Measurements from ENCODE around the gene GATB. TPM values are rescaled to one million over a fixed set of nuclear protein-coding genes. Genes with fewer than 3 reads are reported as not detected.

The GATB gene
- total and polyA plus RNA-seq, 10 donors: 12.6 to 22.7 (median 17.8) TPM

GRCh38 chr4:151760002-151760401 lies 805 bp downstream of the GATB start:
- Histone ChIP-seq H3K9me3 (no peaks in the 10 kb centered on the region), H3K36me3 (peaks cover 0 to 36% (median 20%) of the 10 kb centered on the region in 6 donors), H3K27me3 (replicated peaks in 1 of 7) (peaks cover 0 to 8% (median 0%) of the 10 kb centered on the region in 7 donors), H3K27ac (no peak overlapping the region), H3K4me1 (peaks cover 8 to 18% (median 14%) of the 10 kb centered on the region in 6 donors), H3K4me3 (peak overlapping the region; percentile 73 to 82 (median 78))
- intact Hi-C loops (cut with DNase I; ENCODE audit: low total_unique reads): loop anchor here (10.0 kb wide), 1 partner anchor 605 kb away; no protein-coding TSS in a partner anchor
- DNase-seq: no peak
- TF ChIP-seq CTCF (IDR thresholded peaks at IDR 0.05 in 8 of 11, conservative IDR thresholded peaks at IDR 0.05 in 3 of 11) (no peak), POLR2A (IDR thresholded peaks at IDR 0.05) (no peak), POLR2AphosphoS5 (IDR thresholded peaks at IDR 0.05) (no peak)
- 27 to 40% (median 34%) methylated on average over 3 of the region's 3 CpGs for WGBS, 5 donors

GRCh38 chr4:151753056-151753455 lies 7.8 kb downstream of the GATB start:
- peaks cover 0 to 84% (median 38%) of the 10 kb centered on the region in 6 donors for H3K36me3 ChIP-seq
- 87 to 95% (median 89%) methylated on average over 5 of the region's 5 CpGs for WGBS, 5 donors
- H3K27me3 ChIP-seq (replicated peaks in 1 of 7): no peaks in the 10 kb centered on the region

GRCh38 chr4:151750156-151750555 lies 10.7 kb downstream of the GATB start:
- no peaks in the 10 kb centered on the region for H3K27me3 ChIP-seq (replicated peaks in 1 of 7)
- TF ChIP-seq POLR2AphosphoS5 (IDR thresholded peaks at IDR 0.05) (no peak), CTCF (IDR thresholded peaks at IDR 0.05 in 8 of 11, conservative IDR thresholded peaks at IDR 0.05 in 3 of 11) (no peak), POLR2A (IDR thresholded peaks at IDR 0.05) (no peak)
- peaks cover 0 to 72% (median 25%) of the 10 kb centered on the region in 6 donors for H3K36me3 ChIP-seq
- WGBS, 5 donors: 75 to 96% (median 91%) methylated on average over 6 of the region's 6 CpGs
- no peaks in the 10 kb centered on the region for H3K4me1 ChIP-seq
- intact Hi-C loops (cut with DNase I; ENCODE audit: low total_unique reads): no loop called here
- no peaks in the 10 kb centered on the region for H3K9me3 ChIP-seq
- H3K27ac ChIP-seq: no peak overlapping the region
- no peak overlapping the region for H3K4me3 ChIP-seq
- no peak for DNase-seq

More at GRCh38 chr4:151753056-151753455, 7.8 kb downstream of the GATB start:
- intact Hi-C loops (cut with DNase I; ENCODE audit: low total_unique reads): no loop called here
- Histone ChIP-seq H3K9me3 (no peaks in the 10 kb centered on the region), H3K4me3 (no peak overlapping the region), H3K4me1 (no peaks in the 10 kb centered on the region), H3K27ac (no peak overlapping the region)
- TF ChIP-seq CTCF (IDR thresholded peaks at IDR 0.05 in 8 of 11, conservative IDR thresholded peaks at IDR 0.05 in 3 of 11): no peak
- no peak for TF ChIP-seq POLR2AphosphoS5 (IDR thresholded peaks at IDR 0.05)
- TF ChIP-seq POLR2A (IDR thresholded peaks at IDR 0.05): no peak
- DNase-seq: no peak

- Histone ChIP-seq H3K36me3 (peaks cover 0 to 45% (median 10%) of the 10 kb centered on the region in 6 donors), H3K27ac (no peak overlapping the region), H3K4me1 (no peaks in the 10 kb centered on the region), H3K4me3 (no peak overlapping the region), H3K9me3 (no peaks in the 10 kb centered on the region), H3K27me3 (replicated peaks in 1 of 7) (no peaks in the 10 kb centered on the region)
- WGBS, 5 donors: 79 to 90% (median 84%) methylated on average over 5 of the region's 5 CpGs
- DNase-seq: no peak
- intact Hi-C loops (cut with DNase I; ENCODE audit: low total_unique reads): no loop called here
- no peak for TF ChIP-seq CTCF (IDR thresholded peaks at IDR 0.05 in 8 of 11, conservative IDR thresholded peaks at IDR 0.05 in 3 of 11)
- no peak for TF ChIP-seq POLR2AphosphoS5 (IDR thresholded peaks at IDR 0.05)
- TF ChIP-seq POLR2A (IDR thresholded peaks at IDR 0.05): no peak
Measured at GRCh38 chr4:151745481-151746231, 15.2 kb downstream of the GATB start.
